Measurements from ENCODE around the gene SLC38A3. TPM values are rescaled to one million over a fixed set of nuclear protein-coding genes. Genes with fewer than 3 reads are reported as not detected.
A peak's percentile ranks its signal among the peaks of the same experiment; 100 is the strongest.

Gene SLC38A3
- total RNA-seq, 1 donor from 2014 or later = not detected

GRCh38 chr3:50248387-50248786 is 43.3 kb downstream of the SLC38A3 start:
- Histone ChIP-seq H3K27ac (peak overlapping the region; percentile 88 to 92), H3K4me1 (peaks cover 39 to 75% of the 10 kb centered on the region in 2 donors), H3K4me3 (peak overlapping the region in 1 of 2 donors; percentile 4), H3K27me3 (no peaks in the 10 kb centered on the region), H3K9me3 (no peaks in the 10 kb centered on the region), H3K36me3 (peaks cover 29 to 32% of the 10 kb centered on the region in 2 donors)
- intact Hi-C loops (cut with DNase I) = no loop called here
- peak; percentile 59 to 82 for DNase-seq (ENCODE audit: low spot score in 2 of 2)
- no peak for TF ChIP-seq CTCF (IDR thresholded peaks at IDR 0.05)

GRCh38 chr3:50249457-50249856 is 44.4 kb downstream of the SLC38A3 start:
- Histone ChIP-seq H3K4me3 (no peak overlapping the region), H3K27ac (peak overlapping the region; percentile 88 to 92), H3K9me3 (no peaks in the 10 kb centered on the region), H3K27me3 (no peaks in the 10 kb centered on the region), H3K4me1 (peaks cover 37 to 76% of the 10 kb centered on the region in 2 donors), H3K36me3 (peaks cover 30 to 37% of the 10 kb centered on the region in 2 donors)
- DNase-seq (ENCODE audit: low spot score in 2 of 2) = no peak
- intact Hi-C loops (cut with DNase I) = no loop called here
- TF ChIP-seq CTCF (IDR thresholded peaks at IDR 0.05) = no peak

- peaks cover 39 to 76% of the 10 kb centered on the region in 2 donors for H3K4me1 ChIP-seq
- no peaks in the 10 kb centered on the region for H3K27me3 ChIP-seq
- intact Hi-C loops (cut with DNase I) = no loop called here
- no peak for TF ChIP-seq CTCF (IDR thresholded peaks at IDR 0.05)
- H3K9me3 ChIP-seq = no peaks in the 10 kb centered on the region
- no peak overlapping the region for H3K4me3 ChIP-seq
- peaks cover 35 to 40% of the 10 kb centered on the region in 2 donors for H3K36me3 ChIP-seq
- no peak for DNase-seq (ENCODE audit: low spot score in 2 of 2)
- peak overlapping the region; percentile 88 to 92 for H3K27ac ChIP-seq
Measured at GRCh38 chr3:50250514-50250913, 45.4 kb downstream of the SLC38A3 start.

- no peak for DNase-seq (ENCODE audit: low spot score in 2 of 2)
- peaks cover 42 to 46% of the 10 kb centered on the region in 2 donors for H3K36me3 ChIP-seq
- no peaks in the 10 kb centered on the region for H3K9me3 ChIP-seq
- no peak overlapping the region for H3K4me3 ChIP-seq
- H3K27ac ChIP-seq = peak overlapping the region; percentile 88 to 92
- intact Hi-C loops (cut with DNase I) = no loop called here
- H3K27me3 ChIP-seq = no peaks in the 10 kb centered on the region
- TF ChIP-seq CTCF (IDR thresholded peaks at IDR 0.05) = no peak
- peaks cover 34 to 70% of the 10 kb centered on the region in 2 donors for H3K4me1 ChIP-seq
Measured at GRCh38 chr3:50251220-50251619, 46.1 kb downstream of the SLC38A3 start.

GRCh38 chr3:50254577-50255250 is 49.6 kb downstream of the SLC38A3 start:
- Histone ChIP-seq H3K4me3 (no peak overlapping the region), H3K27me3 (no peaks in the 10 kb centered on the region), H3K27ac (peak overlapping the region; percentile 88 to 92), H3K36me3 (peaks cover 64 to 72% of the 10 kb centered on the region in 2 donors), H3K9me3 (no peaks in the 10 kb centered on the region), H3K4me1 (peaks cover 14 to 43% of the 10 kb centered on the region in 2 donors)
- intact Hi-C loops (cut with DNase I) = no loop called here
- no peak for TF ChIP-seq CTCF (IDR thresholded peaks at IDR 0.05)
- DNase-seq (ENCODE audit: low spot score in 2 of 2) = peak; percentile 58 to 88

Data from ascending aorta (tissue), 2 donors.